IPS-15b (cell line): ENCODE data around the gene CDH8.

Experiments
- H3K27me3 ChIP-seq: one replicate; pipeline ENCODE4 v1.6.1; 2013; ENCODE audit warnings: low read length; ENCODE audit not compliant: control insufficient read depth, insufficient read depth
- H3K36me3 ChIP-seq: one replicate; pipeline ENCODE4 v1.6.1; 2013; ENCODE audit warnings: low read length; ENCODE audit not compliant: control insufficient read depth, insufficient read depth
- H3K4me1 ChIP-seq: one replicate; pipeline ENCODE4 v1.6.1; 2013; ENCODE audit warnings: mild to moderate bottlenecking, low read length; ENCODE audit not compliant: control insufficient read depth, insufficient read depth
- H3K4me3 ChIP-seq: one replicate; pipeline ENCODE4 v1.5.1; 2013; ENCODE audit warnings: low read depth, low read length
- H3K9ac ChIP-seq: one replicate; pipeline ENCODE4 v1.6.1; 2013; ENCODE audit warnings: low read depth, mild to moderate bottlenecking, low read length
- H3K9me3 ChIP-seq: one replicate; pipeline ENCODE4 v1.6.1; 2013; ENCODE audit warnings: mild to moderate bottlenecking, low read length; ENCODE audit not compliant: control insufficient read depth, insufficient read depth

Gene CDH8

GRCh38 chr16:62051942-62052341 is 15.7 kb upstream of the CDH8 start:
- Histone ChIP-seq H3K9ac (no peak overlapping the region), H3K4me1 (peaks cover 24% of the 10 kb centered on the region), H3K36me3 (no peaks in the 10 kb centered on the region), H3K27me3 (no peaks in the 10 kb centered on the region), H3K4me3 (no peak overlapping the region), H3K9me3 (no peaks in the 10 kb centered on the region)

DNA sequence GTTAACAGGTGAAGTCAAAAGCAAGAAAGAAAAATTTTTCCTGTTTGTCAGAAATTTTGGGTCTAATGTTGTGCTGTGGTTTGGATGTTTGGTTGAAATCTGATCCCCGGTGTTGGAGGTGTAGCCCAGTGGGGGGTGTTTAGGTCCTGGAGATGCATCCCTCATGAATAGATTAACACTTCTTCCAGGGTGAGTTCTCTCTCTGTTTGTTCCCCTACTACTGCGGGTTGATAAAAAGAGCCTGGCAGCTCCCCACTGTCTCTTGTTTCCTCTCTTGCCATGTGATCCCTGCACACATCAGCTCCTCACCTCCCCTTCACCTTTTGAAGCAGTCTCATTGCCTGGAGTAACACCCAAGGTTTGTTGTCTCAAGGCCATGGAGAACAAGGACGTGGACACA is 14.6 kb upstream of the CDH8 start:
- peaks cover 22% of the 10 kb centered on the region for H3K4me1 ChIP-seq
- no peaks in the 10 kb centered on the region for H3K9me3 ChIP-seq
- no peak overlapping the region for H3K9ac ChIP-seq
- H3K36me3 ChIP-seq = no peaks in the 10 kb centered on the region
- H3K27me3 ChIP-seq = no peaks in the 10 kb centered on the region
- H3K4me3 ChIP-seq = no peak overlapping the region

- no peaks in the 10 kb centered on the region for H3K36me3 ChIP-seq
- H3K9me3 ChIP-seq = no peaks in the 10 kb centered on the region
- H3K9ac ChIP-seq = no peak overlapping the region
- no peaks in the 10 kb centered on the region for H3K27me3 ChIP-seq
- peaks cover 21% of the 10 kb centered on the region for H3K4me1 ChIP-seq
- H3K4me3 ChIP-seq = no peak overlapping the region
Measured at GRCh38 chr16:62046801-62047200, 10.6 kb upstream of the CDH8 start.

- Histone ChIP-seq H3K36me3 (no peaks in the 10 kb centered on the region), H3K9ac (no peak overlapping the region), H3K9me3 (no peaks in the 10 kb centered on the region), H3K4me1 (peaks cover 10% of the 10 kb centered on the region), H3K27me3 (peaks cover 26% of the 10 kb centered on the region), H3K4me3 (no peak overlapping the region)
Measured at GRCh38 chr16:62041401-62041800, 5.2 kb upstream of the CDH8 start.

GRCh38 chr16:62038646-62039045 is 2.4 kb upstream of the CDH8 start:
- Histone ChIP-seq H3K27me3 (peaks cover 48% of the 10 kb centered on the region), H3K9me3 (no peaks in the 10 kb centered on the region), H3K4me3 (no peak overlapping the region), H3K36me3 (no peaks in the 10 kb centered on the region), H3K4me1 (peaks cover 11% of the 10 kb centered on the region), H3K9ac (no peak overlapping the region)

DNA sequence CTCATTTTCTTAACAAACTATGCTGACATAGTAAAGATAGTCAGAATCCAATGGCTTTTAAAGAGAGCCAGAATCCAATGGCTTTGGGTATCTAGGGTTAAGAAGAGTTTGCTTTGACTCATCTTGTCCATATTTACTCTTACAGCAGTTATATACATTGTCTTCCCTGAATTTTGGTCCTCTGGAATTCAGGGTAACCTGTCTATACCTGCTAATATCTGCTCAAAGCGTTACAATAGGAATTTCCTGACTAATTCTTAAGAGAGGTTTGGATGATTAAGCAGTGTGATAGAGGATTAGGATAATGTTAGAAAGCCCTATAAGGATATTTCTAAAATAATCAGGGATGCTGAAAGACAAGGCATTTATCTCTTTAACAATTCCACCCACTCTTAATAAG is 2.0 kb upstream of the CDH8 start:
- Histone ChIP-seq H3K36me3 (no peaks in the 10 kb centered on the region), H3K9me3 (no peaks in the 10 kb centered on the region), H3K4me1 (peaks cover 14% of the 10 kb centered on the region), H3K9ac (no peak overlapping the region), H3K4me3 (no peak overlapping the region), H3K27me3 (peaks cover 52% of the 10 kb centered on the region)

GRCh38 chr16:62036802-62037135 is 531 bp upstream of the CDH8 start:
- Histone ChIP-seq H3K4me3 (peak overlapping the region; percentile 76), H3K36me3 (no peaks in the 10 kb centered on the region), H3K27me3 (peaks cover 65% of the 10 kb centered on the region), H3K9me3 (no peaks in the 10 kb centered on the region), H3K9ac (no peak overlapping the region), H3K4me1 (peaks cover 18% of the 10 kb centered on the region)

- H3K4me3 ChIP-seq = peak overlapping the region; percentile 76
- H3K36me3 ChIP-seq = no peaks in the 10 kb centered on the region
- H3K4me1 ChIP-seq = peaks cover 14% of the 10 kb centered on the region
- no peaks in the 10 kb centered on the region for H3K9me3 ChIP-seq
- peaks cover 71% of the 10 kb centered on the region for H3K27me3 ChIP-seq
- H3K9ac ChIP-seq = no peak overlapping the region
Measured at GRCh38 chr16:62035115-62036092, 834 bp downstream of the CDH8 start.

DNA sequence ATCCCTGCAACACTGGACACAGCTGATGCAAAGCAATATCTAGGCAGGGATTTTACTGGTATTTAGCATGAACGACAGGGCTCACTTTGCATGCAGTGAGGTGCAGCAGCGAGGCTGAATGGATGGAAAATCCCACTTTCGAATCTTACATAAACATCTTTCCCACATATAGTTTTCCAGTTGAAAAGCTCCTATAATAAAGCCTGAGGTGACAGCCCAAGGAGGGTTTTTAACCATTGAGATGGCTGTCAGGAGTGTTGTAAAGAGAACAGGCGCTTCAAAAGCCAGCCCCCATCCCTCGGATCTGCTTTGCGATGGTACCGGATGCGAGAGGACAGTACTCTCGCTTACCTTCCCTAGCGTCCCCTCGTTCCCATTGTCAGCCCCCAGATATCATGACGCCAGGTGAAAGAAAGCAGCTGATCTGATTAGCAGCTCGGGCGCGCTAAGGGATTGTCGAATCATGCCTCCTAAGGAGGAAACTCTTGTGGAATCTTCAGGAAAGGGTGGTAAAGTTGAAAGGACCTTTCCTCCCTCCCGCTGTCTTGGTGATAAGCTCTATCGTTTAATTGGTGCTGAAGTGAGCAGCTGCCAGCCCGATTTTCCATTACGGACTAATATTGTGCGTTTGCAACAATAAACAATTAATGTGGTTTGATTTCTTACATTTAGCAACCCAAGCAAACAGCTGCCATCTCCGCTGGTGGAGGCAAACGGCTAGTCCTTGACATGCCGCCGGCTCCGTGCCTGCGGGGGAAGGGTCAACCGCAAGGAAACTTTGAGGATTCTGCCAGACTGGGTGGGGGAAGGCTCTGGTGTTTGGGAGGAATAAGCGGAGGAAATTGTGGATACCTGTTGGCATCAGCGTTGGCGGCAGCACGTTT is 1.8 kb downstream of the CDH8 start:
- Histone ChIP-seq H3K4me3 (peak overlapping the region; percentile 76), H3K27me3 (peaks cover 71% of the 10 kb centered on the region), H3K9ac (no peak overlapping the region), H3K9me3 (no peaks in the 10 kb centered on the region), H3K4me1 (peaks cover 14% of the 10 kb centered on the region), H3K36me3 (no peaks in the 10 kb centered on the region)

- peaks cover 61% of the 10 kb centered on the region for H3K27me3 ChIP-seq
- no peaks in the 10 kb centered on the region for H3K36me3 ChIP-seq
- H3K4me3 ChIP-seq = no peak overlapping the region
- H3K9ac ChIP-seq = no peak overlapping the region
- H3K4me1 ChIP-seq = peaks cover 9% of the 10 kb centered on the region
- no peaks in the 10 kb centered on the region for H3K9me3 ChIP-seq
Measured at GRCh38 chr16:62033065-62033464, 3.2 kb downstream of the CDH8 start.

DNA sequence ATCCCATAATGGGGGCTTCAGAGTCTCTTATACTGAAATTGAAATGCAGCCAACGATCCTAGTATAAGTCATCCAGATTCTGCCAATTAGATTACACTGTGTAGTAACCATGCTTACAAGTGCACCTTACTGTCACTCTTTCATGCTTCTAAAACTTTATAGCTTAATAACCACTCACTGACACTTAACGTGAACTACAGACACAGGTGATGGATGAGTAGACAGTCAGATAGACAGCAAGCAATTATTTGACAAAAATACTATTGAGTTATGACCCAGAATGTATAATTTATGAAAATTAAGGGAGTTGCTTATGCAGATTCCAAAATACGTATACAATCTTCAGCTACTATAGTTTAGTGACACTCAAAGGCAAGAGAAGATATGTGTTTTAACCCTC is 6.3 kb downstream of the CDH8 start:
- no peaks in the 10 kb centered on the region for H3K36me3 ChIP-seq
- H3K4me1 ChIP-seq = peaks cover 12% of the 10 kb centered on the region
- peaks cover 35% of the 10 kb centered on the region for H3K27me3 ChIP-seq
- no peak overlapping the region for H3K9ac ChIP-seq
- no peak overlapping the region for H3K4me3 ChIP-seq
- no peaks in the 10 kb centered on the region for H3K9me3 ChIP-seq
